ENCODE data around the gene STK32A.

DNA sequence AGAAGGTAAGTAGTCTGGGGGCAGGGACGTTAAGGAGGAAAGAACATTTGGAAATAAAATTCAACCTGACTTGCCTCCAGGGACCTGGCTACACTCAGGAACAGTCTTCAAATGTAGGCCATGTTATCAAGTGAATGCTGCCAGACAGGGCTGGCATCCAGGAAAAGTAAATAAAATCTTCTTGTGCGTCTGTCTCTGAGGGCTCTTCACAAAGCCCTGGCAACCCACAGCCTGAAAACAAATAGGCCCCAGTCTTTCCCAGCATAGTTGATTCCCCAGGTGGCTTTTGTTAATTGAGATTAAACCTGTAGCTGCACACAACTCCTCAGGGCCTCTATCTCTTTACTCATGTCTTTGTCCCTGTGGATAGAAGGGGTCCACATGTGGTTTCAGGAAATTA, 55.4 kb downstream of the STK32A start:
- TF ChIP-seq REST (IDR thresholded peaks at IDR 0.05; ENCODE audit: unreplicated experiment) (no peak), POLR2AphosphoS5 (IDR thresholded peaks at IDR 0.05; ENCODE audit: low read depth) (no peak)
